Activated naive CD8-positive, alpha-beta T cell treated with anti-CD3 and anti-CD28 coated beads, Interleukin-2, amount 10 ng/mL, durations not matched to agents 7 days and 5 days (primary cell): ENCODE data around the gene IRS1. TPM values are rescaled to one million over a fixed set of nuclear protein-coding genes. Genes with fewer than 3 reads are reported as not detected.
"Not testable (repeated sequence)": the region's sequence is repeated elsewhere in the genome, so short reads cannot be mapped to it uniquely, and the experiment has no call there.

Source experiments
- ATAC-seq: fragments of 150-1000 bp; cut with Tn5 transposase; one replicate; pipeline ENCODE4 v1.10.0; 2021; ENCODE audit warnings: low read depth, moderate library complexity
- POLR2A ChIA-PET: fragments of 350-600 bp; sonication (Branson Sonifier 250); formaldehyde crosslinking; loops from one replicate; lab custom pipeline; 2021; ENCODE audit warnings: antibody characterized with exemption; lab: Charles Lee
- DNase-seq: peaks from one replicate; pipeline ENCODE4 v3.0.0; 2021
- H3K27ac Mint-ChIP-seq: one replicate; pipeline ENCODE4 v1.8.0; 2022; ENCODE audit warnings: mild to moderate bottlenecking, mixed read lengths
- H3K27me3 Mint-ChIP-seq: one replicate; pipeline ENCODE4 v1.8.0; 2022; ENCODE audit warnings: mild to moderate bottlenecking, moderate library complexity, mixed read lengths
- H3K36me3 Mint-ChIP-seq: one replicate; pipeline ENCODE4 v1.8.0; 2021; ENCODE audit warnings: mild to moderate bottlenecking, mixed read lengths
- H3K4me1 Mint-ChIP-seq: one replicate; pipeline ENCODE4 v1.8.0; 2021; ENCODE audit warnings: mixed read lengths
- H3K4me3 Mint-ChIP-seq: one replicate; pipeline ENCODE4 v1.8.0; 2022; ENCODE audit warnings: mild to moderate bottlenecking, moderate library complexity, mixed read lengths
- H3K9me3 Mint-ChIP-seq: one replicate; pipeline ENCODE4 v1.8.0; 2021; ENCODE audit warnings: mixed read lengths
- total RNA-seq, 2 experiments: library from RNA; stranded (reverse); gene quantifications; one replicate each; pipeline ENCODE4 v1.2.3, GENCODE V29; 2021

IRS1 gene
- total RNA-seq, 2 experiments from 2014 or later: 6.5 to 8.0 TPM

- H3K4me3 Mint-ChIP-seq: peak overlapping the region; percentile 91
- POLR2A ChIA-PET: interaction anchor here (1.0 to 3.2 kb wide), 11 partner anchors 34 to 147 kb away, joined by 3 to 30 read pairs (median 9); partner anchors contain the start of gene IRS1
Measured at GRCh38 chr2:226836548-226836885, 36.9 kb upstream of the IRS1 start.

GRCh38 chr2:226835796-226836547 is 36.4 kb upstream of the IRS1 start, which contains the start of gene RHBDD1:
TSS of gene RHBDD1 (plus strand) at chr2:226836054. CDS start at chr2:226864694, 28,640 bp downstream.
- H3K4me3 Mint-ChIP-seq: peak within 1 kb of the TSS; percentile 91
- peaks cover 23% of the 10 kb centered on the region for H3K36me3 Mint-ChIP-seq
- H3K4me1 Mint-ChIP-seq: peaks cover 44% of the 10 kb centered on the region
- H3K9me3 Mint-ChIP-seq: no peaks in the 10 kb centered on the region
- DNase-seq (peak; percentile 94), ATAC-seq (peak; percentile 91)
- no peaks in the 10 kb centered on the region for H3K27me3 Mint-ChIP-seq
- POLR2A ChIA-PET: interaction anchor here (1.0 to 3.2 kb wide), 13 partner anchors 19 to 148 kb away, joined by 3 to 30 read pairs (median 8); partner anchors contain the start of gene IRS1
- H3K27ac Mint-ChIP-seq: peak within 1 kb of the TSS; percentile 98

More at GRCh38 chr2:226836548-226836885, 36.9 kb upstream of the IRS1 start:
- H3K27me3 Mint-ChIP-seq: no peaks in the 10 kb centered on the region
- peak overlapping the region; percentile 98 for H3K27ac Mint-ChIP-seq
- ATAC-seq (peak; percentile 0), DNase-seq (no peak)
- H3K36me3 Mint-ChIP-seq: peaks cover 23% of the 10 kb centered on the region
- H3K9me3 Mint-ChIP-seq: no peaks in the 10 kb centered on the region
- H3K4me1 Mint-ChIP-seq: peaks cover 47% of the 10 kb centered on the region

GRCh38 chr2:226835420-226835795 is 35.8 kb upstream of the IRS1 start:
- Mint-ChIP-seq H3K27ac (peak overlapping the region; percentile 98), H3K36me3 (peaks cover 28% of the 10 kb centered on the region), H3K9me3 (no peaks in the 10 kb centered on the region), H3K4me3 (peak overlapping the region; percentile 91), H3K27me3 (no peaks in the 10 kb centered on the region), H3K4me1 (peaks cover 44% of the 10 kb centered on the region)
- DNase-seq: no peak
- ATAC-seq: peak; percentile 21
- POLR2A ChIA-PET: interaction anchor here (0.6 to 3.2 kb wide), 15 partner anchors 18 to 148 kb away, joined by 3 to 30 read pairs (median 5); partner anchors contain the start of gene IRS1

- DNase-seq, H3K9me3 Mint-ChIP-seq, H3K27me3 Mint-ChIP-seq, ATAC-seq: not testable (repeated sequence)
- POLR2A ChIA-PET: interaction anchor here (0.6 to 3.2 kb wide), 13 partner anchors 18 to 149 kb away, joined by 3 to 30 read pairs (median 8); partner anchors contain the start of gene IRS1
- Mint-ChIP-seq H3K4me1 (peaks cover 39% of the 10 kb centered on the region), H3K4me3 (peak overlapping the region; percentile 91), H3K36me3 (peaks cover 23% of the 10 kb centered on the region), H3K27ac (peak overlapping the region; percentile 98)
Measured at GRCh38 chr2:226834880-226835279, 35.3 kb upstream of the IRS1 start.

- Mint-ChIP-seq H3K27me3 (no peaks in the 10 kb centered on the region), H3K9me3 (no peaks in the 10 kb centered on the region), H3K27ac (no peak overlapping the region), H3K4me1 (peaks cover 19% of the 10 kb centered on the region), H3K4me3 (no peak overlapping the region), H3K36me3 (peaks cover 22% of the 10 kb centered on the region)
- POLR2A ChIA-PET: no interaction called here
- no peak for ATAC-seq
- no peak for DNase-seq
Measured at GRCh38 chr2:226832061-226832460, 32.4 kb upstream of the IRS1 start.

GRCh38 chr2:226831266-226831665 is 31.6 kb upstream of the IRS1 start:
- Mint-ChIP-seq H3K27me3 (no peaks in the 10 kb centered on the region), H3K4me3 (no peak overlapping the region), H3K36me3 (peaks cover 22% of the 10 kb centered on the region), H3K9me3 (no peaks in the 10 kb centered on the region), H3K4me1 (peaks cover 17% of the 10 kb centered on the region), H3K27ac (no peak overlapping the region)
- DNase-seq: no peak
- POLR2A ChIA-PET: no interaction called here
- no peak for ATAC-seq

GRCh38 chr2:226829721-226830631 is 30.4 kb upstream of the IRS1 start:
- peaks cover 22% of the 10 kb centered on the region for H3K36me3 Mint-ChIP-seq
- no peak overlapping the region for H3K27ac Mint-ChIP-seq
- POLR2A ChIA-PET: no interaction called here
- DNase-seq (no peak), ATAC-seq (no peak)
- peaks cover 16% of the 10 kb centered on the region for H3K4me1 Mint-ChIP-seq
- no peaks in the 10 kb centered on the region for H3K27me3 Mint-ChIP-seq
- H3K9me3 Mint-ChIP-seq: no peaks in the 10 kb centered on the region
- no peak overlapping the region for H3K4me3 Mint-ChIP-seq

GRCh38 chr2:226828191-226828590 is 28.6 kb upstream of the IRS1 start:
- ATAC-seq (no peak), DNase-seq (no peak)
- H3K9me3 Mint-ChIP-seq: peaks cover 1% of the 10 kb centered on the region
- POLR2A ChIA-PET: no interaction called here
- peaks cover 6% of the 10 kb centered on the region for H3K4me1 Mint-ChIP-seq
- H3K27ac Mint-ChIP-seq: no peak overlapping the region
- peaks cover 22% of the 10 kb centered on the region for H3K36me3 Mint-ChIP-seq
- no peaks in the 10 kb centered on the region for H3K27me3 Mint-ChIP-seq
- H3K4me3 Mint-ChIP-seq: no peak overlapping the region

GRCh38 chr2:226825056-226825455 is 25.4 kb upstream of the IRS1 start:
- peaks cover 3% of the 10 kb centered on the region for H3K36me3 Mint-ChIP-seq
- no peak for ATAC-seq
- POLR2A ChIA-PET: no interaction called here
- H3K4me3 Mint-ChIP-seq: no peak overlapping the region
- no peaks in the 10 kb centered on the region for H3K27me3 Mint-ChIP-seq
- H3K9me3 Mint-ChIP-seq: peaks cover 1% of the 10 kb centered on the region
- H3K27ac Mint-ChIP-seq: no peak overlapping the region
- H3K4me1 Mint-ChIP-seq: peaks cover 4% of the 10 kb centered on the region
- DNase-seq: no peak

GRCh38 chr2:226818930-226819329 is 19.3 kb upstream of the IRS1 start:
- peaks cover 1% of the 10 kb centered on the region for H3K9me3 Mint-ChIP-seq
- POLR2A ChIA-PET: no interaction called here
- no peaks in the 10 kb centered on the region for H3K36me3 Mint-ChIP-seq
- DNase-seq: no peak
- H3K4me3 Mint-ChIP-seq: no peak overlapping the region
- no peaks in the 10 kb centered on the region for H3K4me1 Mint-ChIP-seq
- no peak overlapping the region for H3K27ac Mint-ChIP-seq
- ATAC-seq: no peak
- H3K27me3 Mint-ChIP-seq: peaks cover 6% of the 10 kb centered on the region

- H3K9me3 Mint-ChIP-seq: no peaks in the 10 kb centered on the region
- no peak overlapping the region for H3K4me3 Mint-ChIP-seq
- H3K4me1 Mint-ChIP-seq: no peaks in the 10 kb centered on the region
- no peaks in the 10 kb centered on the region for H3K36me3 Mint-ChIP-seq
- DNase-seq (no peak), ATAC-seq (no peak)
- H3K27me3 Mint-ChIP-seq: peaks cover 13% of the 10 kb centered on the region
- POLR2A ChIA-PET: no interaction called here
- H3K27ac Mint-ChIP-seq: no peak overlapping the region
Measured at GRCh38 chr2:226813148-226813701, 13.6 kb upstream of the IRS1 start.

GRCh38 chr2:226803410-226803809 is 3.8 kb upstream of the IRS1 start:
- Mint-ChIP-seq H3K9me3 (no peaks in the 10 kb centered on the region), H3K36me3 (no peaks in the 10 kb centered on the region), H3K4me1 (peaks cover 17% of the 10 kb centered on the region), H3K4me3 (no peak overlapping the region), H3K27me3 (peaks cover 14% of the 10 kb centered on the region), H3K27ac (no peak overlapping the region)
- ATAC-seq (no peak), DNase-seq (no peak)
- POLR2A ChIA-PET: no interaction called here

GRCh38 chr2:226802573-226802972 is 3.0 kb upstream of the IRS1 start:
- DNase-seq: no peak
- Mint-ChIP-seq H3K4me1 (peaks cover 20% of the 10 kb centered on the region), H3K27ac (no peak overlapping the region), H3K9me3 (no peaks in the 10 kb centered on the region), H3K4me3 (no peak overlapping the region), H3K27me3 (peaks cover 12% of the 10 kb centered on the region), H3K36me3 (no peaks in the 10 kb centered on the region)
- POLR2A ChIA-PET: interaction anchor here (0.8 to 1.6 kb wide), 2 partner anchors 8 to 33 kb away, joined by 3 to 9 read pairs; partner anchors contain the start of gene RHBDD1
- ATAC-seq: no peak
